OCI-LY1 (cell line): ENCODE data around the gene KCNMB4.

Experiments
- H2AFZ ChIP-seq: fragments of 200-600 bp; sonication (generic), shearing (Covaris generic); 2 replicates; pipeline ENCODE4 v1.6.0; 2014; ENCODE audit warnings: antibody characterized with exemption, mild to moderate bottlenecking, low read length
- H3F3A ChIP-seq: fragments of 200-600 bp; sonication (generic), shearing (Covaris generic); 2 replicates; pipeline ENCODE4 v1.6.0; 2014; ENCODE audit warnings: mild to moderate bottlenecking, antibody characterized with exemption, low read length, moderate library complexity; ENCODE audit not compliant: insufficient read depth
- H3K27ac ChIP-seq: fragments of 200-600 bp; sonication (generic); 2 replicates; pipeline ENCODE4 v1.5.1; 2014; ENCODE audit warnings: low read length, mixed run types, mild to moderate bottlenecking, low read depth; ENCODE audit not compliant: poor library complexity, severe bottlenecking
- H3K27me3 ChIP-seq: fragments of 200-600 bp; sonication (generic); 2 replicates; pipeline ENCODE4 v1.6.0; 2014; ENCODE audit warnings: antibody characterized with exemption, mild to moderate bottlenecking, low read length, moderate library complexity; ENCODE audit not compliant: insufficient read depth
- H3K36me3 ChIP-seq: fragments of 200-600 bp; sonication (generic); 2 replicates; pipeline ENCODE4 v1.6.1; 2014; ENCODE audit warnings: mild to moderate bottlenecking, antibody characterized with exemption, low read length, moderate library complexity, mixed read lengths; ENCODE audit not compliant: insufficient read depth
- H3K4me1 ChIP-seq: fragments of 200-600 bp; sonication (generic); 2 replicates; pipeline ENCODE4 v1.5.1; 2014; ENCODE audit warnings: mild to moderate bottlenecking, low read length, moderate library complexity; ENCODE audit not compliant: insufficient read depth, severe bottlenecking
- H3K4me2 ChIP-seq: fragments of 200-600 bp; sonication (generic), shearing (Covaris generic); 2 replicates; pipeline ENCODE4 v1.6.1; 2014; ENCODE audit warnings: low read length
- H3K4me3 ChIP-seq: fragments of 200-600 bp; sonication (generic); 2 replicates; pipeline ENCODE4 v1.5.1; 2014; ENCODE audit warnings: low read length, low read depth, mild to moderate bottlenecking, mixed read lengths; ENCODE audit not compliant: poor library complexity, severe bottlenecking
- H3K79me2 ChIP-seq: fragments of 200-600 bp; shearing (Covaris generic); 2 replicates; pipeline ENCODE4 v1.6.1; 2016; ENCODE audit warnings: mixed run types, low read length, mixed read lengths; ENCODE audit not compliant: insufficient read depth
- H3K9ac ChIP-seq: fragments of 200-600 bp; sonication (generic), shearing (Covaris generic); 2 replicates; pipeline ENCODE4 v1.6.1; 2014; ENCODE audit warnings: mild to moderate bottlenecking, low read length, mixed read lengths
- H3K9me2 ChIP-seq: fragments of 200-600 bp; sonication (generic), shearing (Covaris generic); 2 replicates; pipeline ENCODE4 v1.6.1; 2014; ENCODE audit warnings: low read depth, mild to moderate bottlenecking, low read length, mixed read lengths
- H3K9me3 ChIP-seq: fragments of 200-600 bp; shearing (Covaris generic); 2 replicates; pipeline ENCODE4 v1.6.1; 2014; ENCODE audit warnings: low read length, mixed read lengths
- H4K20me1 ChIP-seq: fragments of 200-600 bp; sonication (generic), shearing (Covaris generic); 2 replicates; pipeline ENCODE4 v1.6.0; 2016; ENCODE audit warnings: mild to moderate bottlenecking, low read length; ENCODE audit not compliant: insufficient read depth
- CTCF ChIP-seq: fragments of 200-600 bp; sonication (generic), shearing (Covaris generic); IDR thresholded peaks from 2 replicates; pipeline ENCODE4 v1.5.1; 2017; ENCODE audit warnings: mild to moderate bottlenecking, antibody characterized with exemption, low read length, moderate library complexity, mixed read lengths
- EZH2 ChIP-seq: fragments of 200-600 bp; sonication (generic), shearing (Covaris generic); IDR thresholded peaks from 2 replicates; pipeline ENCODE4 v1.8.0; 2017; ENCODE audit warnings: borderline replicate concordance, mixed run types, mild to moderate bottlenecking, antibody characterized with exemption, low read length, moderate library complexity, mixed read lengths

The KCNMB4 gene

GRCh38 chr12:70398862-70399261 lies 32.8 kb downstream of the KCNMB4 start:
- H3K4me3 ChIP-seq, result no peak overlapping the region
- H3K9me2 ChIP-seq, result no peaks in the 10 kb centered on the region
- no peaks in the 10 kb centered on the region for H4K20me1 ChIP-seq
- no peaks in the 10 kb centered on the region for H3F3A ChIP-seq
- no peak overlapping the region for H3K27ac ChIP-seq
- H3K27me3 ChIP-seq, result no peaks in the 10 kb centered on the region
- no peaks in the 10 kb centered on the region; the same call in 1 of the 2 replicates for H3K9me3 ChIP-seq
- H3K9ac ChIP-seq, result no peak overlapping the region
- TF ChIP-seq CTCF (no peak), EZH2 (no peak)
- no peaks in the 10 kb centered on the region for H3K4me1 ChIP-seq
- H3K79me2 ChIP-seq, result peaks cover 4% of the 10 kb centered on the region; the same call in 1 of the 2 replicates
- no peak overlapping the region for H3K4me2 ChIP-seq
- no peak overlapping the region for H2AFZ ChIP-seq
- peaks cover 78% of the 10 kb centered on the region for H3K36me3 ChIP-seq

- TF ChIP-seq EZH2 (no peak), CTCF (no peak)
These were observed 33.2 kb downstream of the KCNMB4 start for GRCh38 chr12:70399311-70399710.

GRCh38 chr12:70400124-70400523 lies 34.0 kb downstream of the KCNMB4 start:
- H3F3A ChIP-seq, result no peaks in the 10 kb centered on the region
- H3K4me2 ChIP-seq, result no peak overlapping the region
- H3K27ac ChIP-seq, result no peak overlapping the region
- no peaks in the 10 kb centered on the region for H3K27me3 ChIP-seq
- H3K4me3 ChIP-seq, result no peak overlapping the region
- no peak overlapping the region for H3K9ac ChIP-seq
- H3K36me3 ChIP-seq, result peaks cover 75% of the 10 kb centered on the region
- H2AFZ ChIP-seq, result no peak overlapping the region
- no peaks in the 10 kb centered on the region for H3K9me2 ChIP-seq
- H3K79me2 ChIP-seq, result no peaks in the 10 kb centered on the region
- TF ChIP-seq EZH2 (no peak), CTCF (no peak)
- no peaks in the 10 kb centered on the region for H4K20me1 ChIP-seq
- no peaks in the 10 kb centered on the region for H3K4me1 ChIP-seq
- H3K9me3 ChIP-seq, result no peaks in the 10 kb centered on the region

More at GRCh38 chr12:70399311-70399710, 33.2 kb downstream of the KCNMB4 start:
- no peak overlapping the region for H3K9ac ChIP-seq
- peaks cover 77% of the 10 kb centered on the region for H3K36me3 ChIP-seq
- peaks cover 2% of the 10 kb centered on the region; the same call in 1 of the 2 replicates for H3K79me2 ChIP-seq
- no peaks in the 10 kb centered on the region for H3K9me2 ChIP-seq
- H3K27me3 ChIP-seq, result no peaks in the 10 kb centered on the region
- no peaks in the 10 kb centered on the region for H3F3A ChIP-seq
- H2AFZ ChIP-seq, result no peak overlapping the region
- no peak overlapping the region for H3K4me3 ChIP-seq
- no peaks in the 10 kb centered on the region for H4K20me1 ChIP-seq
- H3K4me2 ChIP-seq, result no peak overlapping the region
- no peak overlapping the region for H3K27ac ChIP-seq
- H3K9me3 ChIP-seq, result no peaks in the 10 kb centered on the region; the same call in 1 of the 2 replicates
- H3K4me1 ChIP-seq, result no peaks in the 10 kb centered on the region
